Nephron progenitor cell (in vitro differentiated cells): ENCODE results near the gene PRPF19.
A peak's percentile ranks its signal among the peaks of the same experiment; 100 is the strongest.

Experiments
- DNase-seq: peaks from one replicate; pipeline ENCODE4 v3.0.0; 2021
- H3K27ac Mint-ChIP-seq: 2 replicates; pipeline ENCODE4 v1.8.0; 2021; ENCODE audit warnings: mild to moderate bottlenecking, moderate library complexity, mixed read lengths
- H3K27me3 Mint-ChIP-seq: 2 replicates; pipeline ENCODE4 v1.8.0; 2021; ENCODE audit warnings: mild to moderate bottlenecking, low read depth, mixed read lengths; ENCODE audit not compliant: poor library complexity
- H3K36me3 Mint-ChIP-seq: 2 replicates; pipeline ENCODE4 v1.8.0; 2021; ENCODE audit warnings: low read depth, mixed read lengths
- H3K4me1 Mint-ChIP-seq: 2 replicates; pipeline ENCODE4 v1.8.0; 2021; ENCODE audit warnings: mixed read lengths
- H3K4me3 Mint-ChIP-seq: 2 replicates; pipeline ENCODE4 v1.8.0; 2021; ENCODE audit warnings: mild to moderate bottlenecking, moderate library complexity, mixed read lengths
- H3K9me3 Mint-ChIP-seq: 2 replicates; pipeline ENCODE4 v1.8.0; 2021; ENCODE audit warnings: mild to moderate bottlenecking, moderate library complexity, mixed read lengths
- CTCF ChIP-seq: fragments of 200-600 bp; sonication (generic); IDR thresholded peaks from 2 replicates; pipeline ENCODE4 v1.5.0; 2021; ENCODE audit warnings: antibody characterized with exemption

The PRPF19 gene

GRCh38 chr11:60842668-60843600 lies 63.5 kb downstream of the PRPF19 start:
- Mint-ChIP-seq H3K36me3 (peaks cover 4% of the 10 kb centered on the region), H3K27ac (peak overlapping the region; percentile 33), H3K4me1 (peaks cover 67% of the 10 kb centered on the region), H3K9me3 (no peaks in the 10 kb centered on the region), H3K4me3 (peak overlapping the region; percentile 91), H3K27me3 (peaks cover 3% of the 10 kb centered on the region)
- no peak for TF ChIP-seq CTCF
- DNase-seq = no peak

GRCh38 chr11:60841797-60842667 lies 64.4 kb downstream of the PRPF19 start, which contains the start of gene CCDC86:
Gene CCDC86 (plus strand): TSS chr11:60842113. CDS start chr11:60842125, 12 bp downstream.
- peaks cover 6% of the 10 kb centered on the region for H3K27me3 Mint-ChIP-seq
- H3K36me3 Mint-ChIP-seq = peaks cover 4% of the 10 kb centered on the region
- no peaks in the 10 kb centered on the region for H3K9me3 Mint-ChIP-seq
- peak within 1 kb of the TSS; percentile 91 for H3K4me3 Mint-ChIP-seq
- DNase-seq = peak; percentile 99
- peak within 1 kb of the TSS; percentile 68 for H3K27ac Mint-ChIP-seq
- peaks cover 75% of the 10 kb centered on the region for H3K4me1 Mint-ChIP-seq
- no peak for TF ChIP-seq CTCF
